ENCODE results near the gene ENDOU. TPM values are rescaled to one million over a fixed set of nuclear protein-coding genes. Genes with fewer than 3 reads are reported as not detected.
"Not testable (repeated sequence)": the region's sequence is repeated elsewhere in the genome, so short reads cannot be mapped to it uniquely, and the experiment has no call there.

ENDOU gene
- total and polyA plus RNA-seq, 2 donors (not counting 3 experiments of a cell fraction or from before 2014, with no cell fraction given) = not detected

- FAIRE-seq = no peak
- intact Hi-C loops (cut with micrococcal nuclease) (no loop called here), dilution Hi-C loops (cut with MboI; ENCODE audit: extremely low pct_ligation_motif_present, low sequenced_read_pairs) (no loop called here)
- BruUV-seq (replicated peaks) = no TSS peak
- H3K4me3 ChIP-seq (replicated peaks in 1 of 3; ENCODE audit: insufficient read depth in 1 of 3, low read depth in 1 of 3, low read length in 3 of 3) = no peak overlapping the region
- H3K79me2 ChIP-seq (ENCODE audit: control insufficient read depth, insufficient read depth, low read length) = no peaks in the 10 kb centered on the region
- no peak overlapping the region for H3K27ac ChIP-seq (ENCODE audit: insufficient read depth, low read depth, low read length)
- no peak overlapping the region for H2AFZ ChIP-seq (ENCODE audit: low read depth, low read length)
- no peaks in the 10 kb centered on the region for H3K9me3 ChIP-seq (replicated peaks; ENCODE audit: control insufficient read depth, insufficient read depth, low read length)
- no peak overlapping the region for H3K9ac ChIP-seq (replicated peaks; ENCODE audit: extremely low read depth, insufficient read depth, low read length)
- POLR2A ChIA-PET = no interaction called here
- no peak for DNase-seq (ENCODE audit: low read depth, low spot score)
- no peaks in the 10 kb centered on the region for H3K36me3 ChIP-seq (ENCODE audit: control insufficient read depth in 2 of 2, extremely low read depth in 1 of 2, insufficient read depth in 2 of 2, low read length in 2 of 2)
- H3K4me2 ChIP-seq (ENCODE audit: insufficient read depth, low read length) = no peak overlapping the region
- CTCF ChIA-PET = interaction anchor here (3.6 kb wide), 1 partner anchor 20 kb away, joined by 20 read pairs; no protein-coding TSS in a partner anchor
- H3K4me1 ChIP-seq (ENCODE audit: control insufficient read depth, extremely low read depth, insufficient read depth, low read length) = no peaks in the 10 kb centered on the region
- H4K20me1 ChIP-seq (replicated peaks; ENCODE audit: control insufficient read depth, extremely low read depth, insufficient read depth, low read length) = no peaks in the 10 kb centered on the region
- TF ChIP-seq POLR2A (IDR thresholded peaks at IDR 0.05; ENCODE audit: low read depth, low read length) (no peak), GATA2 (IDR thresholded peaks at IDR 0.05; ENCODE audit: insufficient read depth, insufficient read length, low read depth, low read length) (no peak), EZH2 (IDR thresholded peaks at IDR 0.05; ENCODE audit: borderline replicate concordance, low read depth, low read length, severe bottlenecking) (no peak)
- peaks cover 3% of the 10 kb centered on the region for H3K9me1 ChIP-seq (replicated peaks; ENCODE audit: control insufficient read depth, extremely low read depth, insufficient read depth, low read length)
- H3K27me3 ChIP-seq (ENCODE audit: control insufficient read depth in 2 of 2, insufficient read depth in 2 of 2, low read length in 2 of 2) = no peaks in the 10 kb centered on the region
These were observed 53.2 kb downstream of the ENDOU start for GRCh38 chr12:47672068-47672467.

GRCh38 chr12:47667935-47668334 lies 57.4 kb downstream of the ENDOU start:
- H3K79me2 ChIP-seq (ENCODE audit: control insufficient read depth, insufficient read depth, low read length); H2AFZ ChIP-seq (ENCODE audit: low read depth, low read length); H3K9me3 ChIP-seq (replicated peaks; ENCODE audit: control insufficient read depth, insufficient read depth, low read length); H3K27ac ChIP-seq (ENCODE audit: insufficient read depth, low read depth, low read length); H3K27me3 ChIP-seq (ENCODE audit: control insufficient read depth in 2 of 2, insufficient read depth in 2 of 2, low read length in 2 of 2); H3K9me1 ChIP-seq (replicated peaks; ENCODE audit: control insufficient read depth, extremely low read depth, insufficient read depth, low read length); DNase-seq (ENCODE audit: low read depth, low spot score); H4K20me1 ChIP-seq (replicated peaks; ENCODE audit: control insufficient read depth, extremely low read depth, insufficient read depth, low read length); H3K9ac ChIP-seq (replicated peaks; ENCODE audit: extremely low read depth, insufficient read depth, low read length); BruUV-seq (replicated peaks); H3K36me3 ChIP-seq (ENCODE audit: control insufficient read depth in 2 of 2, extremely low read depth in 1 of 2, insufficient read depth in 2 of 2, low read length in 2 of 2); dilution Hi-C loops (cut with MboI; ENCODE audit: extremely low pct_ligation_motif_present, low sequenced_read_pairs); H3K4me1 ChIP-seq (ENCODE audit: control insufficient read depth, extremely low read depth, insufficient read depth, low read length); H3K4me3 ChIP-seq (replicated peaks in 1 of 3; ENCODE audit: insufficient read depth in 1 of 3, low read depth in 1 of 3, low read length in 3 of 3); intact Hi-C loops (cut with micrococcal nuclease); FAIRE-seq; H3K4me2 ChIP-seq (ENCODE audit: insufficient read depth, low read length); POLR2A ChIA-PET: not testable (repeated sequence)
- CTCF ChIA-PET = interaction anchor here (1.5 to 2.3 kb wide), 2 partner anchors 16 to 635 kb away, joined by 6 to 11 read pairs; no protein-coding TSS in a partner anchor

Other genes with a start within 250 kb of the ENDOU start
- gene RPAP3, start 19.5 kb downstream of the ENDOU start, total RNA-seq = 29.8 and 32.5 TPM in 2 replicates
- 2.0 and 3.9 TPM in 2 replicates for gene RPAP3, start 19.5 kb downstream of the ENDOU start, polyA plus RNA-seq
- gene RAPGEF3, start 33.4 kb upstream of the ENDOU start, total RNA-seq = 53.6 and 55.1 TPM in 2 replicates
- 30.8 and 34.5 TPM in 2 replicates for gene RAPGEF3, start 33.4 kb upstream of the ENDOU start, polyA plus RNA-seq
- 17.9 and 20.3 TPM in 2 replicates for gene SLC48A1, start 47.7 kb upstream of the ENDOU start, total RNA-seq
- gene SLC48A1, start 47.7 kb upstream of the ENDOU start, polyA plus RNA-seq = 17.3 and 19.8 TPM in 2 replicates
- gene HDAC7, start 94.4 kb upstream of the ENDOU start, total RNA-seq = 249 and 252 TPM in 2 replicates
- 119 and 122 TPM in 2 replicates for gene HDAC7, start 94.4 kb upstream of the ENDOU start, polyA plus RNA-seq
- 0.48 and 0.73 TPM in 2 replicates for gene VDR, start 179.5 kb upstream of the ENDOU start, total RNA-seq
- 0.81 and 0.91 TPM in 2 replicates for gene VDR, start 179.5 kb upstream of the ENDOU start, polyA plus RNA-seq
- 67.7 and 84.4 TPM in 2 replicates for gene TMEM106C, start 238.1 kb upstream of the ENDOU start, total RNA-seq
- 148 and 170 TPM in 2 replicates for gene TMEM106C, start 238.1 kb upstream of the ENDOU start, polyA plus RNA-seq

Data from endothelial cell of umbilical vein (primary cell).